ENCODE results near the gene GNAI2. TPM values are rescaled to one million over a fixed set of nuclear protein-coding genes. Genes with fewer than 3 reads are reported as not detected.

Gene GNAI2
- total and polyA plus RNA-seq, 8 donors: 259 to 381 (median 269) TPM

DNA sequence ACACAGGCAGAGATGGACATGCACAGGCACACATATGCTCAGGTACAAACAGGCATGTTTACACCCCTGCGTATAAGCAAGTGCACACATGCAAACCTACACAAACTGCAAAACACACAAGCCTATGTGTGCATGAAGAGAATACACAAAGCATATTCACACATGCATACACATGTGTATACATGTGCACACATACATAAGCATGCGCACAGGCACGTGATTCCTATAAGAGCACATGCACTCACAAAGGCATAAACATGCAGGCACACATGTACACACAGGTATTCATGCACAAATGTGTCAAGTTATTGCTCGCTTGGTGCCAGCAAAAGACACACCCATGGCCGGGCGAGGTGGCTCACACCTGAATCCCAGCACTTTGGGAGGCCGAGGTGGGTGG lies 46.0 kb upstream of the GNAI2 start:
- Histone ChIP-seq H3K36me3 (peaks cover 0 to 20% of the 10 kb centered on the region in 2 donors), H3K4me3 (no peak overlapping the region), H3K27ac (no peak overlapping the region), H3K4me1 (peaks cover 4 to 29% of the 10 kb centered on the region in 2 donors), H3K27me3 (peaks cover 21 to 26% of the 10 kb centered on the region in 2 donors), H3K9me3 (no peaks in the 10 kb centered on the region)
- no peak for ATAC-seq
- TF ChIP-seq, protein P1, sequence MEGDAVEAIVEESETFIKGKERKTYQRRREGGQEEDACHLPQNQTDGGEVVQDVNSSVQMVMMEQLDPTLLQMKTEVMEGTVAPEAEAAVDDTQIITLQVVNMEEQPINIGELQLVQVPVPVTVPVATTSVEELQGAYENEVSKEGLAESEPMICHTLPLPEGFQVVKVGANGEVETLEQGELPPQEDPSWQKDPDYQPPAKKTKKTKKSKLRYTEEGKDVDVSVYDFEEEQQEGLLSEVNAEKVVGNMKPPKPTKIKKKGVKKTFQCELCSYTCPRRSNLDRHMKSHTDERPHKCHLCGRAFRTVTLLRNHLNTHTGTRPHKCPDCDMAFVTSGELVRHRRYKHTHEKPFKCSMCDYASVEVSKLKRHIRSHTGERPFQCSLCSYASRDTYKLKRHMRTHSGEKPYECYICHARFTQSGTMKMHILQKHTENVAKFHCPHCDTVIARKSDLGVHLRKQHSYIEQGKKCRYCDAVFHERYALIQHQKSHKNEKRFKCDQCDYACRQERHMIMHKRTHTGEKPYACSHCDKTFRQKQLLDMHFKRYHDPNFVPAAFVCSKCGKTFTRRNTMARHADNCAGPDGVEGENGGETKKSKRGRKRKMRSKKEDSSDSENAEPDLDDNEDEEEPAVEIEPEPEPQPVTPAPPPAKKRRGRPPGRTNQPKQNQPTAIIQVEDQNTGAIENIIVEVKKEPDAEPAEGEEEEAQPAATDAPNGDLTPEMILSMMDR (IDR thresholded peaks at IDR 0.05): no peak
- no peak for DNase-seq
- intact Hi-C loops (cut with DNase I): loop anchor here in 1 of 2 donors (5.0 kb wide), 3 partner anchors 37 to 82 kb away; no protein-coding TSS in a partner anchor

DNA sequence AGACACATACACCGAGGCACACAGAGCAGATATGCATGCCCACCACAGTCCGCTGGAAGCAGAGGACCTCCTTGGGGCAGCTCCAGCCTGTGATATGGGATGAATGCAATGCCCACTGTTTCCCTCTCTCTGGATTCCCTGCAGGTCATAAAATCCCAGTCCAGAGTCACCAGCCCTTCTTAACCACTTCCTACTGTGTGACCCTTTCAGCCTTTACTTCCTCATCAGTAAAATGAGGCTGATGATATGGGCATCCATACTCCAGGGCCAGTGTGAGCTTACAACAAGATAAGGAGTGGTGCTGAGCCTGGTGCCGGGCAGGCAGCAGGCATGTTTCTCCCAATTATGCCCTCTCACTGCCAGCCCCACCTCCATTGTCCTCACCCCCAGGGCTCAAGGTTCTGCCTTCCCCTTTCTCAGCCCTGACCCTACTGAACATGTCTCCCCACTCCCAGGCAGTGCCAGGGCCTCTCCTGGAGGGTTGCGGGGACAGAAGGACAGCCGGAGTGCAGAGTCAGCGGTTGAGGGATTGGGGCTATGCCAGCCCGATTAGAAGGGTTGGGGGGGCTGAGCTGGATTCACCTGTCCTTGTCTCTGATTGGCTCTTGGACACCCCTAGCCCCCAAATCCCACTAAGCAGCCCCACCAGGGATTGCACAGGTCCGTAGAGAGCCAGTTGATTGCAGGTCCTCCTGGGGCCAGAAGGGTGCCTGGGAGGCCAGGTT lies 44.9 kb upstream of the GNAI2 start, which contains the start of gene GNAT1:
Gene GNAT1, plus strand, starts transcription at position 675 of the 725 bp plus-strand sequence. CDS start 116 bp downstream, outside the sequence.
- TF ChIP-seq, protein P1 (IDR thresholded peaks at IDR 0.05): no peak
- ATAC-seq (no peak), DNase-seq (no peak)
- H3K36me3 ChIP-seq: peaks cover 0 to 11% of the 10 kb centered on the region in 2 donors
- intact Hi-C loops (cut with DNase I): loop anchor here in 1 of 2 donors (5.0 kb wide), 2 partner anchors 36 to 81 kb away; no protein-coding TSS in a partner anchor
- H3K27ac ChIP-seq: no peak within 1 kb of the TSS
- no peaks in the 10 kb centered on the region for H3K9me3 ChIP-seq
- H3K4me1 ChIP-seq: peaks cover 4 to 29% of the 10 kb centered on the region in 2 donors
- H3K4me3 ChIP-seq: no peak within 1 kb of the TSS
- peaks cover 21 to 37% of the 10 kb centered on the region in 2 donors for H3K27me3 ChIP-seq

DNA sequence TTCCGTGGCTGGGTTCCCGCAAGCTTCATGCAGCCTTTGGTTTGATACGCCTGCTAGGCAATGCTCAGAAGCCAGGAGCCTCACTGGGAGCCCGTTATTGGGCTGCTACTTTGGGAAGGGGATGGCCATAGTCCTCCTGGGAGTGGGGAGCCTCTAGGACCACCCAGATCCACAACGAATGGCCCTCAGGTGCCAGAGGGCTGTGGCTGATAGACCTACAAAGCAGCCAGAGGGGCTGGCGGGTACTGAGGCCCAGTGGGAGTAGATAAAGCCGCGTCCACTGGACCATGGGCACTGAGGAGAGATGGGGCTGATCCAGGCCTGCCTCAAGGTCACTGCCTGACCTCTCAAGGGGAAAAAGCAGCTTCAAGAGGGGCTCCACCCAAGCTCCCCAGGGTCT lies 43.9 kb upstream of the GNAI2 start:
- Histone ChIP-seq H3K27me3 (peaks cover 21 to 40% of the 10 kb centered on the region in 2 donors), H3K9me3 (no peaks in the 10 kb centered on the region), H3K4me1 (peaks cover 4 to 29% of the 10 kb centered on the region in 2 donors), H3K27ac (no peak overlapping the region), H3K4me3 (no peak overlapping the region), H3K36me3 (peaks cover 0 to 4% of the 10 kb centered on the region in 2 donors)
- TF ChIP-seq, protein P1 (IDR thresholded peaks at IDR 0.05): no peak
- intact Hi-C loops (cut with DNase I): loop anchor here in 1 of 2 donors (5.0 kb wide), 2 partner anchors 35 to 80 kb away; no protein-coding TSS in a partner anchor
- DNase-seq (no peak), ATAC-seq (no peak)

DNA sequence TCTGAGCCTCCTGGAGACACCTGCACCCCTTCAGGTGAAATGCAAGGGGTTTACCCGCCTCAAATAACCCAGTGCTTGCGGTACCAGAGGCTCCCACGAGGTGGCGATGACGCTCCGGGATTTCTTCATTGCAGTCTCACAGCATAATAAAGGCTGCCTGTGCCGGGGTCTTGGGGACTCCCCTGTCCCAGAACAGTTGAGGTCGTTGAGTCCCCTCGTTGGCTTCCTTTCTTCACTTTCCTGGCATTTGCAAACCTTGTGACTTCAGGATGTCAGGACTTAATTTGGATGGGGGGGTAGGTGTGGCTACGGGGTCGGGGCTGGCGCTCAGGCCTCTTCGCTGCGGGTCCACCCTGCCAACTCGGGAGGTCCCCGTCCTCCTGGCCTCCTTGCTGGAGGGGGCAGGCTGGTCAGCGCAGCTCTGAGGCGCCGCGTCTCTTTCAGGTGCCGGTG lies 43.3 kb upstream of the GNAI2 start:
- TF ChIP-seq, protein P1 (IDR thresholded peaks at IDR 0.05): peak; percentile 84 to 89
- intact Hi-C loops (cut with DNase I): loop anchor here in 1 of 2 donors (5.0 kb wide), 2 partner anchors 35 to 80 kb away; no protein-coding TSS in a partner anchor
- ATAC-seq: peak; percentile 66

DNA sequence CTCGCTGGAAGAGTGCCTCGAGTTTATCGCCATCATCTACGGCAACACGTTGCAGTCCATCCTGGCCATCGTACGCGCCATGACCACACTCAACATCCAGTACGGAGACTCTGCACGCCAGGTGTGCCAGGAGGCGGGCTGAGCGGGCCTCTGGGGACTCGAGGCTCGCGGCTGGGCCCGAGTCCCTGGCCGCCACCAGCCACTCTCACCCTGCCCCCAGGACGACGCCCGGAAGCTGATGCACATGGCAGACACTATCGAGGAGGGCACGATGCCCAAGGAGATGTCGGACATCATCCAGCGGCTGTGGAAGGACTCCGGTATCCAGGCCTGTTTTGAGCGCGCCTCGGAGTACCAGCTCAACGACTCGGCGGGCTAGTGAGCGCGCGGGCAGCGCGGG lies 42.7 kb upstream of the GNAI2 start:
- intact Hi-C loops (cut with DNase I): loop anchor here in 1 of 2 donors (5.0 kb wide), 2 partner anchors 34 to 79 kb away; no protein-coding TSS in a partner anchor

More for the DNA sequence above, 43.3 kb upstream of the GNAI2 start:
- H3K27ac ChIP-seq: no peak overlapping the region
- peaks cover 21 to 43% of the 10 kb centered on the region in 2 donors for H3K27me3 ChIP-seq
- H3K36me3 ChIP-seq: peaks cover 0 to 1% of the 10 kb centered on the region in 2 donors
- H3K9me3 ChIP-seq: no peaks in the 10 kb centered on the region
- peak; percentile 55 to 87 (median 67) for DNase-seq
- no peak overlapping the region for H3K4me3 ChIP-seq
- peaks cover 4 to 29% of the 10 kb centered on the region in 2 donors for H3K4me1 ChIP-seq

More for the DNA sequence above, 42.7 kb upstream of the GNAI2 start:
- TF ChIP-seq, protein P1 (IDR thresholded peaks at IDR 0.05): no peak
- Histone ChIP-seq H3K36me3 (no peaks in the 10 kb centered on the region), H3K4me1 (peaks cover 4 to 29% of the 10 kb centered on the region in 2 donors), H3K4me3 (no peak overlapping the region), H3K27me3 (peaks cover 21 to 48% of the 10 kb centered on the region in 2 donors), H3K27ac (no peak overlapping the region), H3K9me3 (no peaks in the 10 kb centered on the region)
- no peak for ATAC-seq
- no peak for DNase-seq
